Stimulated activated naive B cell treated with anti-CD40 and anti-IgM and Interleukin-4, amounts not matched to agents 10 μg/mL and 1 μg/mL and 100 μg/mL, for 72 hours (primary cell): Measurements from ENCODE around the gene TMEM140.

Experiments used
- ATAC-seq, 2 donors: fragments of 150-1000 bp; cut with Tn5 transposase; replicated peaks; 2 replicates each; pipeline ENCODE4 v1.10.0; 2021; ENCODE audit warnings: moderate library complexity in 1 of 2
- DNase-seq: peaks from one replicate; pipeline ENCODE4 v3.0.0; 2021
- H3K27ac Mint-ChIP-seq: one replicate; pipeline ENCODE4 v1.8.0; 2022; ENCODE audit warnings: mild to moderate bottlenecking, mixed read lengths
- H3K27me3 Mint-ChIP-seq, 2 donors: one replicate each; pipeline ENCODE4 v1.8.0; 2022; ENCODE audit warnings: mixed read lengths in 2 of 2
- H3K36me3 Mint-ChIP-seq, 2 donors: one replicate each; pipeline ENCODE4 v1.8.0; 2022; ENCODE audit warnings: mixed read lengths in 2 of 2, mild to moderate bottlenecking in 1 of 2
- H3K4me1 Mint-ChIP-seq, 2 donors: one replicate each; pipeline ENCODE4 v1.8.0; 2022; ENCODE audit warnings: mixed read lengths in 2 of 2, mild to moderate bottlenecking in 1 of 2
- H3K4me3 Mint-ChIP-seq, 2 donors: one replicate each; pipeline ENCODE4 v1.8.0; 2022; ENCODE audit warnings: mild to moderate bottlenecking in 2 of 2, mixed read lengths in 2 of 2, moderate library complexity in 1 of 2
- H3K9me3 Mint-ChIP-seq, 2 donors: one replicate each; pipeline ENCODE4 v1.8.0; 2022; ENCODE audit warnings: mixed read lengths in 2 of 2, mild to moderate bottlenecking in 1 of 2

TMEM140 gene

GRCh38 chr7:135215180-135215579, 67.3 kb downstream of the TMEM140 start:
- Mint-ChIP-seq H3K27me3 (peaks cover 0 to 7% of the 10 kb centered on the region in 2 donors), H3K36me3 (peaks cover 4 to 16% of the 10 kb centered on the region in 2 donors), H3K4me1 (peaks cover 9 to 18% of the 10 kb centered on the region in 2 donors), H3K9me3 (peaks cover 0 to 1% of the 10 kb centered on the region in 2 donors), H3K4me3 (no peak overlapping the region), H3K27ac (no peak overlapping the region)
- DNase-seq (no peak), ATAC-seq (no peak)

DNA sequence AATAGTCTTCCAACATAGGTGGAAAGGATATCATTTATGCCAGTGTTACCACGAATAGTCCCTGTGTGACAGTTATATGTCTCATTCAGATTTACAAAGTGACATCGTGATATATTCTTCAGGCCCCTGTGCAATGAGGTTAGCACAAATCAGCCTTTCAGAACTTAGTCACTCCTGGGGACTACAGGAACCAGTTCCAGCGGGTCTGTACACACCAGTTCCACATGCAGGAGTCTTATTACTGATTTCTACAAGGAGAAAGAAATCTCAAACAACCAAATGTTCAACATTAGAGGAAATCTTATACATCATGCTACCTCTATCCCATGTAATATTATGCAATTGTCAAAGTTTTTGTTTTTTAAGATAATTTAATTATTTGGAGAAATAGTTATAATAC, 67.8 kb downstream of the TMEM140 start:
- ATAC-seq (no peak), DNase-seq (no peak)
- Mint-ChIP-seq H3K4me3 (no peak overlapping the region), H3K36me3 (peaks cover 9 to 16% of the 10 kb centered on the region in 2 donors), H3K27me3 (peaks cover 0 to 7% of the 10 kb centered on the region in 2 donors), H3K9me3 (peaks cover 1 to 7% of the 10 kb centered on the region in 2 donors), H3K4me1 (peaks cover 9 to 17% of the 10 kb centered on the region in 2 donors), H3K27ac (no peak overlapping the region)
